H9 (cell line): ENCODE results near the gene CPSF2. TPM values are rescaled to one million over a fixed set of nuclear protein-coding genes. Genes with fewer than 3 reads are reported as not detected.

Experiments
- DNase-seq: peaks from one replicate; pipeline ENCODE4 v3.0.0-alpha.2; 2017
- H2AFZ ChIP-seq: one replicate; pipeline ENCODE4 v1.6.1; 2013; ENCODE audit warnings: mild to moderate bottlenecking, low read length, control low read depth, moderate library complexity
- H2AK5ac ChIP-seq: 2 replicates; pipeline ENCODE4 v1.6.1; 2013; ENCODE audit warnings: low read length, control low read depth, mixed read lengths; ENCODE audit not compliant: insufficient read length
- H2BK120ac ChIP-seq: one replicate; pipeline ENCODE4 v1.6.1; 2013; ENCODE audit warnings: low read depth, mild to moderate bottlenecking, low read length, control low read depth, inconsistent platforms; ENCODE audit not compliant: poor library complexity, severe bottlenecking
- H2BK12ac ChIP-seq: 2 replicates; pipeline ENCODE4 v1.6.1; 2013; ENCODE audit warnings: low read length, control low read depth, mixed read lengths, low read depth; ENCODE audit not compliant: insufficient read length
- H2BK15ac ChIP-seq: 2 replicates; pipeline ENCODE4 v1.6.1; 2013; ENCODE audit warnings: low read depth, low read length, control low read depth
- H2BK20ac ChIP-seq: one replicate; pipeline ENCODE4 v1.6.1; 2013; ENCODE audit warnings: low read depth, mild to moderate bottlenecking, low read length, control low read depth, inconsistent platforms; ENCODE audit not compliant: poor library complexity, severe bottlenecking
- H2BK5ac ChIP-seq: 2 replicates; pipeline ENCODE4 v1.6.1; 2013; ENCODE audit warnings: low read length, control low read depth, mixed read lengths; ENCODE audit not compliant: insufficient read length
- H3K14ac ChIP-seq: 2 replicates; pipeline ENCODE4 v1.6.1; 2013; ENCODE audit warnings: low read length, control low read depth; ENCODE audit not compliant: insufficient read depth
- H3K18ac ChIP-seq: 2 replicates; pipeline ENCODE4 v1.6.1; 2013; ENCODE audit warnings: low read depth, mild to moderate bottlenecking, mixed read lengths, low read length, control low read depth; ENCODE audit not compliant: insufficient read length
- H3K23ac ChIP-seq: 2 replicates; pipeline ENCODE4 v1.6.1; 2013; ENCODE audit warnings: low read length, control low read depth, mixed read lengths, low read depth; ENCODE audit not compliant: insufficient read length
- H3K23me2 ChIP-seq: 2 replicates; pipeline ENCODE4 v1.6.1; 2013; ENCODE audit warnings: low read depth, mild to moderate bottlenecking, mixed read lengths, low read length, control low read depth; ENCODE audit not compliant: insufficient read length, poor library complexity, severe bottlenecking
- H3K27ac ChIP-seq: 2 replicates; pipeline ENCODE4 v1.5.1; 2013; ENCODE audit warnings: low read length, control low read depth, mixed read lengths, low read depth; ENCODE audit not compliant: insufficient read length
- H3K27me3 ChIP-seq: 2 replicates; pipeline ENCODE4 v1.6.1; 2013; ENCODE audit warnings: low read length, control low read depth, inconsistent platforms; ENCODE audit not compliant: insufficient read depth
- H3K4ac ChIP-seq: 2 replicates; pipeline ENCODE4 v1.6.1; 2013; ENCODE audit warnings: low read depth, mild to moderate bottlenecking, control low read depth, inconsistent platforms, low read length, moderate library complexity
- H3K4me1 ChIP-seq: 2 replicates; pipeline ENCODE4 v1.6.1; 2013; ENCODE audit warnings: low read length, control low read depth, inconsistent platforms; ENCODE audit not compliant: insufficient read depth
- H3K4me2 ChIP-seq: 2 replicates; pipeline ENCODE4 v1.6.1; 2013; ENCODE audit warnings: low read length, control low read depth, mixed read lengths; ENCODE audit not compliant: insufficient read length, insufficient read depth
- H3K56ac ChIP-seq: 2 replicates; pipeline ENCODE4 v1.6.1; 2013; ENCODE audit warnings: low read depth, mild to moderate bottlenecking, mixed read lengths, low read length, control low read depth; ENCODE audit not compliant: insufficient read length
- H3K79me1 ChIP-seq: 2 replicates; pipeline ENCODE4 v1.6.1; 2013; ENCODE audit warnings: low read depth, mild to moderate bottlenecking, moderate library complexity, low read length, control low read depth, inconsistent platforms; ENCODE audit not compliant: insufficient read depth, poor library complexity, severe bottlenecking
- H3K79me2 ChIP-seq: 2 replicates; pipeline ENCODE4 v1.6.1; 2013; ENCODE audit warnings: low read length, control low read depth, inconsistent platforms; ENCODE audit not compliant: insufficient read depth
- H3K9ac ChIP-seq: 2 replicates; pipeline ENCODE4 v1.6.1; 2013; ENCODE audit warnings: low read length, control low read depth, mixed read lengths; ENCODE audit not compliant: insufficient read length; ENCODE audit errors: extremely low read depth
- H3K9me3 ChIP-seq: one replicate; pipeline ENCODE4 v1.6.1; 2013; ENCODE audit warnings: low read depth, low read length, inconsistent platforms; ENCODE audit not compliant: control insufficient read depth
- H3T11ph ChIP-seq: one replicate; pipeline ENCODE4 v1.6.1; 2013; ENCODE audit warnings: mild to moderate bottlenecking, low read length, control low read depth, inconsistent platforms
- H4K20me1 ChIP-seq: one replicate; pipeline ENCODE4 v1.6.1; 2013; ENCODE audit not compliant: control insufficient read depth, insufficient read length, insufficient read depth
- H4K5ac ChIP-seq: 2 replicates; pipeline ENCODE4 v1.6.1; 2013; ENCODE audit warnings: low read depth, mild to moderate bottlenecking, mixed read lengths, low read length, control low read depth; ENCODE audit not compliant: insufficient read length
- H4K8ac ChIP-seq: replicated peaks from 2 replicates; pipeline ENCODE4 v1.6.1; 2013; ENCODE audit warnings: low read length, control low read depth, mixed read lengths, low read depth; ENCODE audit not compliant: insufficient read length
- H4K91ac ChIP-seq: 2 replicates; pipeline ENCODE4 v1.6.1; 2013; ENCODE audit warnings: low read depth, mild to moderate bottlenecking, moderate library complexity, mixed read lengths, low read length, control low read depth; ENCODE audit not compliant: insufficient read length
- H3K27ac Mint-ChIP-seq, 3 experiments: 2 replicates in 2 of 3; 3 replicates in 1 of 3; pipeline ENCODE4 v1.8.0; 2020 to 2021; ENCODE audit warnings: mixed read lengths in 3 of 3, mild to moderate bottlenecking in 1 of 3, moderate library complexity in 1 of 3
- H3K27me3 Mint-ChIP-seq: 2 replicates; pipeline ENCODE4 v1.8.0; 2021; ENCODE audit warnings: low read depth, mild to moderate bottlenecking, moderate library complexity, mixed read lengths
- H3K36me3 Mint-ChIP-seq, 3 experiments: 2 replicates in 2 of 3; 3 replicates in 1 of 3; pipeline ENCODE4 v1.8.0; 2020 to 2021; ENCODE audit warnings: low read depth in 3 of 3, mixed read lengths in 3 of 3; ENCODE audit not compliant: insufficient read depth in 1 of 3
- H3K4me1 Mint-ChIP-seq, 2 experiments: 2 replicates each; pipeline ENCODE4 v1.8.0; 2020; ENCODE audit warnings: mixed read lengths in 2 of 2
- H3K4me3 Mint-ChIP-seq, 2 experiments: 2 replicates in 1 of 2; 3 replicates in 1 of 2; pipeline ENCODE4 v1.8.0; 2020 to 2021; ENCODE audit warnings: mild to moderate bottlenecking in 2 of 2, mixed read lengths in 2 of 2, moderate library complexity in 1 of 2
- H3K9me3 Mint-ChIP-seq, 2 experiments: 2 replicates in 1 of 2; 3 replicates in 1 of 2; pipeline ENCODE4 v1.8.0; 2020; ENCODE audit warnings: mild to moderate bottlenecking in 2 of 2, mixed read lengths in 2 of 2, moderate library complexity in 1 of 2
- WGBS: extraction: QIAGEN DNeasy Blood & Tissue Kit; methylation state at CpG from one replicate; pipeline ENCODE4 v1.1.7; 2013; ENCODE audit warnings: missing lambda C conversion rate, low lambda C conversion rate, mixed read lengths; ENCODE audit not compliant: insufficient read length; ENCODE audit errors: extremely low coverage; 5-methylcytosine and 5-hydroxymethylcytosine counted together
- total RNA-seq: library from RNA; stranded (reverse); gene quantifications from 2 replicates; pipeline ENCODE4 v1.2.1, GENCODE V29; 2021
- TF ChIP-seq, protein P1 (sequence below): fragments of 200-600 bp; sonication (generic); conservative IDR thresholded peaks from 3 replicates; pipeline ENCODE4 v1.8.0; 2021; ENCODE audit warnings: antibody characterized with exemption, mild to moderate bottlenecking

CPSF2 gene
- total RNA-seq, 1 experiment from 2014 or later: 108 TPM

GRCh38 chr14:92106143-92106926, 15.4 kb upstream of the CPSF2 start, which contains the start of gene ATXN3:
Gene ATXN3 (minus strand): TSS chr14:92106582. CDS start chr14:92106552, 30 bp downstream.
- Mint-ChIP-seq H3K4me3 (peak within 1 kb of the TSS; percentile 95 to 100), H3K9me3 (no peaks in the 10 kb centered on the region), H3K27me3 (no peaks in the 10 kb centered on the region), H3K27ac (peak within 1 kb of the TSS; percentile 70 to 97 (median 95)), H3K36me3 (no peaks in the 10 kb centered on the region), H3K4me1 (peaks cover 28 to 30% of the 10 kb centered on the region in 2 experiments)
- TF ChIP-seq, protein P1, sequence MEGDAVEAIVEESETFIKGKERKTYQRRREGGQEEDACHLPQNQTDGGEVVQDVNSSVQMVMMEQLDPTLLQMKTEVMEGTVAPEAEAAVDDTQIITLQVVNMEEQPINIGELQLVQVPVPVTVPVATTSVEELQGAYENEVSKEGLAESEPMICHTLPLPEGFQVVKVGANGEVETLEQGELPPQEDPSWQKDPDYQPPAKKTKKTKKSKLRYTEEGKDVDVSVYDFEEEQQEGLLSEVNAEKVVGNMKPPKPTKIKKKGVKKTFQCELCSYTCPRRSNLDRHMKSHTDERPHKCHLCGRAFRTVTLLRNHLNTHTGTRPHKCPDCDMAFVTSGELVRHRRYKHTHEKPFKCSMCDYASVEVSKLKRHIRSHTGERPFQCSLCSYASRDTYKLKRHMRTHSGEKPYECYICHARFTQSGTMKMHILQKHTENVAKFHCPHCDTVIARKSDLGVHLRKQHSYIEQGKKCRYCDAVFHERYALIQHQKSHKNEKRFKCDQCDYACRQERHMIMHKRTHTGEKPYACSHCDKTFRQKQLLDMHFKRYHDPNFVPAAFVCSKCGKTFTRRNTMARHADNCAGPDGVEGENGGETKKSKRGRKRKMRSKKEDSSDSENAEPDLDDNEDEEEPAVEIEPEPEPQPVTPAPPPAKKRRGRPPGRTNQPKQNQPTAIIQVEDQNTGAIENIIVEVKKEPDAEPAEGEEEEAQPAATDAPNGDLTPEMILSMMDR: peak; percentile 77
- no CpG with 5 or more reads among the region's 66 CpGs for WGBS
- no peak within 1 kb of the TSS for H3K14ac ChIP-seq
- H4K91ac ChIP-seq: no peak within 1 kb of the TSS
- H3K4ac ChIP-seq: no peak within 1 kb of the TSS
- H4K20me1 ChIP-seq: no peaks in the 10 kb centered on the region
- no peaks in the 10 kb centered on the region for H3K23me2 ChIP-seq
- H2BK12ac ChIP-seq: no peak within 1 kb of the TSS
- H3K79me2 ChIP-seq: peaks cover 22% of the 10 kb centered on the region; the same call in 1 of the 2 replicates
- peak within 1 kb of the TSS; percentile 67 for H3K9ac ChIP-seq
- H3K18ac ChIP-seq: no peak within 1 kb of the TSS
- no peak within 1 kb of the TSS for H2BK5ac ChIP-seq
- DNase-seq: peak; percentile 98
- H3K4me2 ChIP-seq: peak within 1 kb of the TSS; percentile 89
- no peaks in the 10 kb centered on the region for H3K9me3 ChIP-seq
- no peak within 1 kb of the TSS for H2AFZ ChIP-seq
- no peak within 1 kb of the TSS for H3T11ph ChIP-seq
- H4K8ac ChIP-seq: no peak within 1 kb of the TSS
- H2BK120ac ChIP-seq: no peak within 1 kb of the TSS
- no peak within 1 kb of the TSS for H3K27ac ChIP-seq
- H2AK5ac ChIP-seq: no peak within 1 kb of the TSS
- H2BK20ac ChIP-seq: no peak within 1 kb of the TSS
- no peak within 1 kb of the TSS for H3K56ac ChIP-seq
- no peaks in the 10 kb centered on the region for H3K27me3 ChIP-seq
- peaks cover 8% of the 10 kb centered on the region for H3K79me1 ChIP-seq
- peaks cover 2% of the 10 kb centered on the region for H3K4me1 ChIP-seq
- no peak within 1 kb of the TSS for H4K5ac ChIP-seq
- no peak within 1 kb of the TSS for H3K23ac ChIP-seq
- H2BK15ac ChIP-seq: no peak within 1 kb of the TSS
